HG02981 (cell line): ENCODE data around the gene ATP1A2.
"Not testable (repeated sequence)": the region's sequence is repeated elsewhere in the genome, so short reads cannot be mapped to it uniquely, and the experiment has no call there.

ENCODE experiments used
- ATAC-seq: cut with Tn5 transposase; IDR thresholded peaks from one replicate; pipeline ENCODE4 v1.9.1; 2021; ENCODE audit warnings: mild to moderate bottlenecking, moderate library complexity; ENCODE audit not compliant: unreplicated experiment

Gene ATP1A2

DNA sequence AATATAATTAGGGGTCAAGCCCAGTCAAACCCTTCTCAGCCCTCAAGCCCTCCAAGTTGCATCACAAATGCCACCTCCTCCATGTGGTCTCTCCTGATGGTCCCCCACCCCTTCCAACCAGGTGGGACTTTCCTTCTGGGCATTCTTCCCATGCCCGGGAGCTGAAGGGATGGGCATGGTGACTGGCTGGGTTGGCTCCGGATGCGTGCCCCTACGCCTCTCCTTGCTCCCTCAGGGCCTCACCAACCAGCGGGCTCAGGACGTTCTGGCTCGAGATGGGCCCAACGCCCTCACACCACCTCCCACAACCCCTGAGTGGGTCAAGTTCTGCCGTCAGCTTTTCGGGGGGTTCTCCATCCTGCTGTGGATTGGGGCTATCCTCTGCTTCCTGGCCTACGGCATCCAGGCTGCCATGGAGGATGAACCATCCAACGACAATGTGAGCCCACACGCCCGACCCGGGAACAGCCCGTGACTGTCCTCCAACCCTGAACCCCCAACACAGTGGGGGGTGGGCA is 7.5 kb downstream of the ATP1A2 start:
- no peak for ATAC-seq

DNA sequence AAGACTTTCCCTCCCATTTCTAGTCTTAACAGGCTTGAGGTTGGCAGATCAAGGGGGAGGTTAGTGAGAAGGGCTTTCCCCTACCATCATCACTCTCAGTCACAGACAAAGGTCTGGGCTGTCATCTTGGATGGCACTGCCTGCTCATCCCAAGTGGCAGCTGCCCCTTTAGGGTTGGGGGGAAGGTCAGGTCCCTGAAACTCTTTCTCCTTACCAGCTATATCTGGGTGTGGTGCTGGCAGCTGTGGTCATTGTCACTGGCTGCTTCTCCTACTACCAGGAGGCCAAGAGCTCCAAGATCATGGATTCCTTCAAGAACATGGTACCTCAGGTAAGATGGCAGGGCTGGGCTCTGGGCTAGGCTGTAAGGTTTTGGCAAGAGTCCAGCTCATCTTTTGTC is 8.2 kb downstream of the ATP1A2 start:
- ATAC-seq: no peak

DNA sequence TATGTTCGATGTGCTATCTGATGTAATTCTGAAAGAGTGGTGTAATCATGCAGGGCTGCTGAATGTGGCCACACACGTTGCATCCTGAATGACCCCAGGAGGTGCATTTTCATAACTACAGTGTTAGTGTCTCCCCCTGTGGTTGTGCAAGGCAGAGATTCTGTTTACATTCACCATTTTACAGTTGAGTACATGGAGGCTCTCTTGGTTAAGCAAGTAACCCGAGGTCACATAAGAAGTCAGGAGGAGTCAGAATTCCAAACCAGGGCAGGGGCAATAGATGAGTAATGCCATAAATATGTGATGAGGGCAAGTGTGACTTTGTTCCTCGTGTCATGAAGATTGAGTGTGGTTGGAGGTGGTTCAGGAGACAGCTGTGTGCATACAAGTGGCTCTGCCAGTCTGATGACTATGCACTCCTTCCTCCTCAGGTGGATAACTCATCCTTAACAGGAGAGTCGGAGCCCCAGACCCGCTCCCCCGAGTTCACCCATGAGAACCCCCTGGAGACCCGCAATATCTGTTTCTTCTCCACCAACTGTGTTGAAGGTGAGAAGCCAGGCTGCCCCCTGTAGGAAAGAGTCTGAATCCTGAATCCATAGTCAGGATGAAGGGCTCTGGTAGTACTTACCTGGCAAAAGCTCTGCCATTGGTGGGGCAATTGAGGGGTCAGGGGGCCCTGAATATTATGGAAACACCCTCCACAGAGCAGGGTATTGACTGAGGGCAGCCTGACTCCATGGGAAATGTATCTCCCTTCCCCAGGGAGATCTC is 9.3 kb downstream of the ATP1A2 start:
- ATAC-seq: no peak

DNA sequence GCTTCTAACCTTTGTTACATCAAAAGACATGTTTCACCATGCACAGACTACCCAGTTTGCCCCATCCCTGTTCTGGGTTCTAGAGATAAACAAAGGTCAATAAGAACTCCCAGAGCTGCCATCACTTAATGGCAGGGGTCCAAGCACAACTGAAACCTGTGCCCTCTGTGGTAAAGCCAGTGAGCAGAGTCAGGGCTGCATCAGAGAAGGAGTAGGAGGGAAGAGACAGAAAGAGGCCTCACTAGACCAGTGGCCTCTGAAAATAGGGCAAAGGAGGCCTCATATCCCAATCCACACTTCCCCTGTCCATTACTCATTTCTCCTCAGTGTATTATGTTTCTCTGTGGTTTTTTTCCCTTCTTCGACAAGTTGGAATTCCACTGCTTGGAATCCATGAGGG is 10.2 kb downstream of the ATP1A2 start:
- no peak for ATAC-seq

DNA sequence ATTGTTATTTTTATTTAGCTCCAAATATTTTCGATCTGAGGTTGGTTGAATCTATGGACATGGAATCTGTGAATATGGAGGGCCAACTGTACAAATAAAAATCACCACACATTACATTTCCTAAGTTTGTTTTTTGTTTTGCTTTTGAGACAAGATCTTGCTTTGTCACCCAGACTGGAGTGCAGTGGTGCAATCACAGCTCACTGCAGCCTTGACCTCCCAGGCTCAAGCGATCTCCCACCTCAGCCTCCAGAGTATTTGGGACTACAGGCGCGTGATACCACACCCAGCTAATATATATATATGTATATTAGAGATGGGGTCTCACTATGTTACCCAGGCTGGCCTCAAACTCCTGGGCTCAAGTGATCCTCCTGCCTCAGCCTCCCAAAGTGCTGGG is 10.8 kb downstream of the ATP1A2 start:
- ATAC-seq: not testable (repeated sequence)

DNA sequence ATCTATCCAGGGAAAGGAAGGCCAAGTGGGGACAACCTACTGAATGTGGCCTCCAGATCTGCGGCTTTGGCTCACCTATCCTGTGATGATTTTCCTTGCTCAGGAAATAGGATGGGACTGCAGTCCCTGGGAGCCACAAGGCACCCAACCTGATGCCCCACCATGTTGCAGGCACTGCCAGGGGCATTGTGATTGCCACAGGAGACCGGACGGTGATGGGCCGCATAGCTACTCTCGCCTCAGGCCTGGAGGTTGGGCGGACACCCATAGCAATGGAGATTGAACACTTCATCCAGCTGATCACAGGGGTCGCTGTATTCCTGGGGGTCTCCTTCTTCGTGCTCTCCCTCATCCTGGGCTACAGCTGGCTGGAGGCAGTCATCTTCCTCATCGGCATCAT is 11.8 kb downstream of the ATP1A2 start:
- no peak for ATAC-seq

DNA sequence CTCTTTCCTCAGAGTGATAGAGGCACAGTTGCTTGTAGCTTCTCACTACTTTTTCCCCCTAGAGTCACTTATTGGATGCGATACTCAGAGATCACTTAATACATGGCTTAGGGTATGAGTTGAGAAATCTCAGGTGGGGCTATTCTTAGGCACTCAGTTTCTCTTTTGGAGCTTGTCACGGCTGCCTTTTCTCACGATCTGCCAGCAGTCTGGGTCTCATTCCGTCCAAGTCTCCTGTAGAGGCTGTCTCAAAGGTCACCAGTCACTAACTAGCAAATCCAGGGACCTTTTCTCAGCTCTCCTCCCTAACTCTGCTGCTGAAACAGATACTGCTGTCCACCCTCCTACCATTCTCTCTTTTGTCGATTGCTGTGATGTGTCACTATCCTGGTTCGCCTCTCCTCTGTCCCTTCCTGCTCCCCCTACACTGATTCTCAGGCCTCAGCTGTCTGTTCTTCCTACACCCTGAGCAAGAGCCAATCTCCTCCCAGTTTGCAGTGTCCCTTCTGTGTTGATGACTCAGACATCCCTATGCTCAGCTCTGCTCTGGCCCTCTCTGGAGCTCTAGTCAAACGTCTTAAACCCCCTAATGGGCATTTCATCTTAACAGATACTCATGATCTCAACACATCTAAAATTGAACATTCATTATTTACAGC is 12.4 kb downstream of the ATP1A2 start:
- no peak for ATAC-seq

DNA sequence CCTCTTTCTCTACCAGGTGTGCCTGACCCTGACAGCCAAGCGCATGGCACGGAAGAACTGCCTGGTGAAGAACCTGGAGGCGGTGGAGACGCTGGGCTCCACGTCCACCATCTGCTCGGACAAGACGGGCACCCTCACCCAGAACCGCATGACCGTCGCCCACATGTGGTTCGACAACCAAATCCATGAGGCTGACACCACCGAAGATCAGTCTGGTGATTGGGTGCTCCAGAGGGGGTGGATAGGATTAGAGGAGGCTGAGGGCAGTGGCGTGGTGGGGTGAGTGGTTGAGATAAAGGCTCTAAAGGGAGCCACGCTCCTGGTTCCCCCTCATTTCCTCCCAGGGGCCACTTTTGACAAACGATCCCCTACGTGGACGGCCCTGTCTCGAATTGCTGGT is 13.1 kb downstream of the ATP1A2 start:
- no peak for ATAC-seq

DNA sequence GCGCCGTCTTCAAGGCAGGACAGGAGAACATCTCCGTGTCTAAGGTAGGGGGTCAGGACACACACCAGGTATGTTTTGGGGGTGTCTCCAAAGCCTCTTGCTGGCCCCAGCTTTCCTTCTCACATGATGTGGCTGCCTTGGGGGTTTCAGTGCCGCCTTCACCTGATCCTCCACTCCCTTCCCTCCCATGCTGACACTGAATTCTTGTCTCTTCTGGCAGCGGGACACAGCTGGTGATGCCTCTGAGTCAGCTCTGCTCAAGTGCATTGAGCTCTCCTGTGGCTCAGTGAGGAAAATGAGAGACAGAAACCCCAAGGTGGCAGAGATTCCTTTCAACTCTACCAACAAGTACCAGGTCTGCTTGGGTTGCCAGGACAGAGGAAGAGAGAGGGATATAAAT is 13.5 kb downstream of the ATP1A2 start:
- ATAC-seq: no peak

DNA sequence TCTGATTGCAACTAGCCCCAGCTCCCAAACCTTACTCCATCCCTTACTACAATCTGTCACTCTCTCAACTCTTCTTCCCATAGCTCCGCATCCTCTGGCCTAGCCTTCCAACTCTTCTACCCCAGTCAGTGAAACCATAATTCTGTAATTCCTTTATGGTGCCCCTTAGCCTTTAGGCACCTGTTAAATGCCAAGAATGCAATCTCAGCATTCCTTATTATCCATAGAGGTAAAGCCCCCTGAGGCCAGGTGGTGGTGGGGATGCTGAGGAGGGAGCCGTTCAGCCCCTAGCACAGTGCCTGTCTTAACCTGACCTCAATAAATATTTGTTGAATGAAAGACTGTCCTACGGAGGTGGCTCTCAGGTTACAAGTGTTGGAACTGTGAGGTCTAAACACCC is 14.0 kb downstream of the ATP1A2 start:
- no peak for ATAC-seq

DNA sequence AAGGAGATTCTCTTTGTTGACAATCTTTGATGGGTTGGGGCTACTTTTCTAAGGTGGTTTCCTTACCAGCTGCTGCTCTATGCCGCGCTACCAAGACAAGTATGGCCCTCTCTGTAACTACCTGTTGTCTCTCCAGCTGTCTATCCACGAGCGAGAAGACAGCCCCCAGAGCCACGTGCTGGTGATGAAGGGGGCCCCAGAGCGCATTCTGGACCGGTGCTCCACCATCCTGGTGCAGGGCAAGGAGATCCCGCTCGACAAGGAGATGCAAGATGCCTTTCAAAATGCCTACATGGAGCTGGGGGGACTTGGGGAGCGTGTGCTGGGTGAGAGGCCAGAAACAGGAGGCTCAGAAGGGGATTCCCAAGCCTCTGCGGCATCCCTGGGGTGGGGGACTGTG is 14.4 kb downstream of the ATP1A2 start:
- ATAC-seq: no peak

DNA sequence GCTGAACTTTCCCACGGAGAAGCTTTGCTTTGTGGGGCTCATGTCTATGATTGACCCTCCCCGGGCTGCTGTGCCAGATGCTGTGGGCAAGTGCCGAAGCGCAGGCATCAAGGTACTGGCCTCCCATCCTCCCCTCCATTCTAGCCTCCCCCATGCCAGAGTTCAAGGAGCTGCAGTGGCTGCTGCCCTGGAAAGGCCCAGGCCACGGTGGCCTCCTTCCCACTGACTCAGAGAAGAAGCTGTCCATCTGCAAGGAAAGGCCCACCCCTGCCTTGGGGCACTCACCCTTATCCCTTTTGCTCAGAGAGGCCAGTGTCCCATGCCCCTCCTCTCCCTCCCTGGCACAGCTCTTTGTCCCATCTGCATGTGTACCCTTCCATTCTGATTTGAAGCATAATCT is 14.9 kb downstream of the ATP1A2 start:
- ATAC-seq: no peak

DNA sequence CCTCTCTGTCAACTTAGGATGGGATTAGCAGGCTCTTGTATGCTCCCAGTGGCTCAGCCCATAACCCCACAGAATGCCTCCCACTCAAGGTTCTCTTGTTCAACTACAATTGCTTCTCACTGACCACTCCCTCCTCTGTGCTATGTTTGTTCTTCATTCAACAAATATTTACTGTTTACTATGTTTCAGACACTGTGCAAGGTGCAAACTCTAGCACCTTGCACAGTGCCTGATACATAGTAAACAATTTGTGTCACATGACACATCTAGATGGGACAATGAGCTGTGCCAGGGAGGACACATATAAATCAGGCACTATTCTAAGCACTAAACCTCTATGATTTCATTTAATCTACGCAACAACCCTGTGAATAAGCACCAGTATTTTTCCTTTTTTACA is 15.4 kb downstream of the ATP1A2 start:
- no peak for ATAC-seq

DNA sequence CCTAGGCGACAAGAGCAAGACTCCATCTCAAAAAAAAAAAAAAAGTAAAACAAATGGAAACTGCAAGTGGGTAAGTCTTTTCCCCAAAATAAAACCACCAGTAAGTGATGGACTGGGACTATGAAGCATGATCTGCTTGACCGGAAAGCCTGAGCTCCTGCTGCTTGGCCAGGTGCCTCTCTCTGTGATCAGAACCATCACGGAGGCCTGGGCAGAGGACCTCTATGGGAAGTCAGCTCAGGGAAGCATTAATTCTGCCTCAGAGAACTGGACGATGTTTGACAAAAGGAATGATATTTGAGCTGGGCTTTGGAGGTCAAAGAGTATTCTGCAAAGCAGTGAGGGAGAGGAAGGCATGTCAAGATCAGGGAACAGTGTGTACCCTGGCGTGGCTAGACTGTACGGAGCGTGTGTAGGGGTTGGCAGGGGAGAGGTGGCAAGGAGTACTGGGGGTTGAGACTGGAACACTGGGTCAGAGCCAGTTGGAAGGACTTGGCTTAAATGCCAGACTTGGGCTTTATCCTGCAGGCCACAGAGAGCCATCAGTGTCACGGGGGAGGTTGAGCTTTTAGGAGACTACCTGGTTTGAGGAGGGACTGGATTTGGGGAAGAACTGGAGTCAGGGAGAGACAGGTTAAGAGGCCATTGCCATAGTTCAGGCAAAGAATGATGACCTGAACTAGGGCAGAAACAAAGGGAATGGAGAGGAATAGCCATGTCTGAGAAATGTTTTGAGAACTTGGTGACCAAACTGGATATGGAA is 16.4 kb downstream of the ATP1A2 start:
- ATAC-seq: no peak

DNA sequence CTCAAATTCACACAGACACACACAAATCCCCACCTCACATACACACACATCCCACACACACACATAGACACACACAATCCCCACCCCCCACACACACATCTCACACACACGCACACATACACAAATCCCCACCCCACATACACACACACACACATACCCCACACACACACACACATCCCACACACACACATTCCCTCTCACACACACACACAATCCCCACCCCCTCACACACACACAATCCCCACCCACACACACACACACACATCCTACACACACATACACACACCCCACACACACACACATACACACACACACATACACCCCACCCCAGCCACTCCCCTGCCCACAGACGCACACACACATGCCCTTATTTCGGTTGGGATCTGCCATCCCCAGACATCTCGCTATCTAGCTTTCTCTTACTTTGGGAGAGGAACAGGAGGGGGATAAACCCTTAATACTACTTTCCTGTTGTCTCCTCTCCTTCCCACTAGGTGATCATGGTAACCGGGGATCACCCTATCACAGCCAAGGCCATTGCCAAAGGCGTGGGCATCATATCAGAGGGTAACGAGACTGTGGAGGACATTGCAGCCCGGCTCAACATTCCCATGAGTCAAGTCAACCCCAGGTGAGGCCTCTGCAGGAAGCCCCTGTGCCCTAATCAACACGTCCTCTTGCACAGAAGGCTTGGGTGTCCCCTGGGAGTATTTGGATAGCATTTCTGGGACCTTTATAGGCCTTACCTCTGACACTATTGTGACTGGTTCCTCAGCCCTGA is 18.6 kb downstream of the ATP1A2 start:
- ATAC-seq: no peak

DNA sequence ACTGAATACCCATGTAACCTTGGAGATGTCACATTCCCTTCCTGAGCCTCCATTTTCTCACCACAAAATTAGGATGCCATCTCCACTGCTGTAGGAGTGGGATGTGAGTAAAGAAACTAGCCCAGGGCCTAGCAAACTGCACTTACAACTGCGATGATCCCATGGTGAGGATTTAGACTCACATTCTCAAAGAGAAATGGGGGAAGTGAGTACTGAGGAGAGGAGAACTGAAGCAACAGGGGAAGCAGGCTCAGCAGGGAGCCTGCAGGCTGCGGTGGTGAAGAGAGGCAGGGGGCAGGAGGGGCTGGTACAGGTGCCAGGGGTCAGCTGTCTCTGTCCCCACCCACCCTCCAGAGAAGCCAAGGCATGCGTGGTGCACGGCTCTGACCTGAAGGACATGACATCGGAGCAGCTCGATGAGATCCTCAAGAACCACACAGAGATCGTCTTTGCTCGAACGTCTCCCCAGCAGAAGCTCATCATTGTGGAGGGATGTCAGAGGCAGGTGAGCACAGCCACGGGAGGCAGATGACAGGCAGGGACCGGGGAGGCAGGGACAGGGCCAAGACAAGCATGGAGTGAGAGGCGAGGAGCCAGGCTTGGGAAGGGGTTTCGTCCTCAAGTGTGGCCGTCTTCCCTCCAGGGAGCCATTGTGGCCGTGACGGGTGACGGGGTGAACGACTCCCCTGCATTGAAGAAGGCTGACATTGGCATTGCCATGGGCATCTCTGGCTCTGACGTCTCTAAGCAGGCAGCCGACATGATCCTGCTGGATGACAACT is 19.4 kb downstream of the ATP1A2 start:
- no peak for ATAC-seq

DNA sequence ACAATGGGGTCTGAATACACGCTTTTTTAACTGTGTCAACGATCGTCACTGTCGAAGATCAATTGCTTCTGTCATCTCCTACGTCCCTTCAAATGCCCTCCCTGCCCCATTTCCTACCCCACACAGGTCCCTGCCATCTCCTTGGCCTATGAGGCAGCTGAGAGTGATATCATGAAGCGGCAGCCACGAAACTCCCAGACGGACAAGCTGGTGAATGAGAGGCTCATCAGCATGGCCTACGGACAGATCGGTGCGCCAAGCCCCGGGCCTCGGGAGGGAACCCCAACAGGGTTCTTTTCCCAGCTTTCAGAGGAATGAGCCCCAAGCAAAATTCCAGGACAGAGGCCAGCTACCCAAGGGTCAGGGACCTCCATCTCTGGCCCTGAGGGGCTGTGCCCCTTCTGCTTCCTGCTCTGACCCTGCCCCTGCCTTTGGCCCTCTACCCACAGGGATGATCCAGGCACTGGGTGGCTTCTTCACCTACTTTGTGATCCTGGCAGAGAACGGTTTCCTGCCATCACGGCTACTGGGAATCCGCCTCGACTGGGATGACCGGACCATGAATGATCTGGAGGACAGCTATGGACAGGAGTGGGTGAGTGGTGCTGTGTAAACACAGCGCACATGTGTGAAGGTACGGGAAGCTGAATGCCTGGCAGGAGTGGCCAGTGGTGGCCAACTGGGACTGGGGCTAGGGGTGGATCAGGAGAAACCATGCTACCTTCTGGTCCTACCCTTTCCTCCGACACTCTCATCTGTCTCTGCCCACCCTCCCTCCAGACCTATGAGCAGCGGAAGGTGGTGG is 20.8 kb downstream of the ATP1A2 start:
- ATAC-seq: no peak

DNA sequence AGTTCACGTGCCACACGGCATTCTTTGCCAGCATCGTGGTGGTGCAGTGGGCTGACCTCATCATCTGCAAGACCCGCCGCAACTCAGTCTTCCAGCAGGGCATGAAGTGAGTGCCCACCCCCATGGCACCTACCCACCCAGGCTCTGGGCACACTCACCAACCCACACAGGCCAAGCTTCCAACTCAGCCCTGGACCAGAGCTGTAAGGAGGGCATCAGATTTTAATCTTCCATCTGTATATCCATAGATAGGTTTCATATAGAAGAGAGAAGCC is 21.3 kb downstream of the ATP1A2 start:
- no peak for ATAC-seq

DNA sequence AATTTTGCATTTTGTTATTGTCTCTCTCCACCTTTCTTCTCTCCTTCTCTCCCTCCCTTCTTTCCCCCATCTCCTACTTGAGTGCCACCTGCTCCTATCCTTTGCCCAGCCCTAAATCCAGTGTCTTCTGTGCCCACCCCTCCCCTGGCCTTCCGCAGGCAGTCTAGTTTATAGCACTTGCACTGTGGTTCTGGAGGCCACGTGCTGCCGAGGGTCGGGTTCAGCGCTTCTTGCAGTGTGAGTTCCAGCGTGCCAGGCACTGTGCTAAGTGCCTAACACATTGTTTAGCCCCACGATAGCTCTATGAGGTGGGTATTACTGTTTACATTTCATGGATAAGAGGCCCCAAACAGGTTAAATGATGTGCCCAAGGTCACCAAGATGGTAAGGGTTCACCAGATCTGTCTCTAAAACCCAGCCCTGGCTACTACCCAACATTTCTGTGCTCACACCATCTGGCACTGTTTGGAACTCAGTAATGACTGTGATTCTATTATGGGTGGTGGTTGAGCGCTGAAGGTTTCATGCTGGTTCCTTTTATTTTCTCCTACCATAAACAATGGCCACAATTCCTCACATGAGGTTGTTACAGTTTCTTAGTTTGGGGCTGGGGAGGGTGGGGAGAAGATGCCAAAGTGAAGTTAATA is 21.8 kb downstream of the ATP1A2 start:
- no peak for ATAC-seq
